GM18861 (cell line): ENCODE data around the gene CRNKL1.

Source experiments
- ATAC-seq: cut with Tn5 transposase; IDR thresholded peaks from one replicate; pipeline ENCODE4 v1.9.1; 2021; ENCODE audit not compliant: unreplicated experiment

CRNKL1 gene

DNA sequence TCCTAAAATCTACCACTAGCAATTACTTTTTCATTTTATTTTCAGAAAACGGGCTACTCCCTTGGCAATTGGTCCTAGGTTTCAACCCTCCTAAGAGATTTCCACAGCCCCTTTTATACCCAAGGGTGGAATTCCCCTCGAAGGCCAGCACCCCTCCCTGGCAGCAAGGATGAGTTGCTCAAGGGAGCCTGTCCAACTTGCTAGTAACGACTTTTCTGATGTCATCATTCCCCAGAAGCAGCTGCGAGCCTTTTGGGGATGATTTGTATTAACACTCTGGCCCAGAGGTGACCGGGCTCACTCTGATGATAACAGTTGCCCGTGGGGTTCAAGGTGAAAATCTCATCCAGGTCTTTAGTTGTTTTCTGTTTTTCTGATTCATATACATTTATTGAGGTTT is 65.8 kb downstream of the CRNKL1 start:
- ATAC-seq = no peak
